ENCODE results near the gene MYH14.

DNA sequence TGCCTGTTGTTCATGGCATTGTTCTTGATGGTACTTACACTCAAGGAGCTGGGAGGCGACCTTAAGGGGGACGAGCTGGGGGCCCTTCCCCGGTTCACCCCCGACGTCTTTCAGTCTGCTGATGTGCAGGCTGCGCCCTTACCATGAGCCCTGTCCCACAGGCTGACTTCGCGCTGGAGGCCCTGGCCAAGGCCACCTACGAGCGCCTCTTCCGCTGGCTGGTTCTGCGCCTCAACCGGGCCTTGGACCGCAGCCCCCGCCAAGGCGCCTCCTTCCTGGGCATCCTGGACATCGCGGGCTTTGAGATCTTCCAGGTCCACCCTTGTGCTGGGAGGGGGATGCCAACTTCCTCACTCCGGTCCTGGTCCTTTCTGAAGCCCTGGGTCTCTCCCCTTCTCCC, 45.4 kb downstream of the MYH14 start:
- TF ChIP-seq POLR2A (IDR thresholded peaks at IDR 0.05; ENCODE audit: low read length) (no peak), GATA1 (IDR thresholded peaks at IDR 0.05; ENCODE audit: low read depth, low read length) (no peak)
